Astrocyte (in vitro differentiated cells and primary cell): ENCODE results near the gene NUMB. TPM values are rescaled to one million over a fixed set of nuclear protein-coding genes. Genes with fewer than 3 reads are reported as not detected.

ENCODE experiments used
- DNase-seq: peaks from one replicate; pipeline ENCODE4 v3.0.0-alpha.2; 2010; ENCODE audit warnings: low read depth
- FAIRE-seq: peaks from 2 replicates; lab custom pipeline; 2011; peaks lifted over from hg19 to GRCh38; lab: Jason Lieb, UNC
- H2AFZ ChIP-seq: 2 replicates; pipeline ENCODE4 v1.6.0; 2012; ENCODE audit warnings: low read depth, low read length, inconsistent platforms
- H3K27ac ChIP-seq: 2 replicates; pipeline ENCODE4 v1.5.1; 2011; ENCODE audit warnings: low read depth, low read length, inconsistent platforms
- H3K27me3 ChIP-seq: 2 replicates; pipeline ENCODE4 v1.6.0; 2011; ENCODE audit warnings: low read length, inconsistent platforms; ENCODE audit not compliant: insufficient read depth
- H3K36me3 ChIP-seq: 2 replicates; pipeline ENCODE4 v1.5.1; 2011; ENCODE audit warnings: low read length, inconsistent platforms; ENCODE audit not compliant: insufficient read depth
- H3K4me1 ChIP-seq: 2 replicates; pipeline ENCODE4 v1.5.1; 2011; ENCODE audit warnings: low read length, inconsistent platforms; ENCODE audit not compliant: insufficient read depth
- H3K4me2 ChIP-seq: 2 replicates; pipeline ENCODE4 v1.6.0; 2012; ENCODE audit warnings: low read length, inconsistent platforms
- H3K4me3 ChIP-seq: 2 replicates; pipeline ENCODE4 v1.5.1; 2011; ENCODE audit warnings: low read depth, mild to moderate bottlenecking, low read length, inconsistent platforms; ENCODE audit not compliant: insufficient read depth
- H3K79me2 ChIP-seq: 2 replicates; pipeline ENCODE4 v1.6.0; 2012; ENCODE audit warnings: mild to moderate bottlenecking, low read length, inconsistent platforms; ENCODE audit not compliant: insufficient read depth
- H3K9ac ChIP-seq: 2 replicates; pipeline ENCODE4 v1.6.0; 2012; ENCODE audit warnings: mild to moderate bottlenecking, low read length, inconsistent platforms
- H3K9me3 ChIP-seq: 2 replicates; pipeline ENCODE4 v1.5.1; 2012; ENCODE audit warnings: low read depth, mild to moderate bottlenecking, low read length, inconsistent platforms; ENCODE audit not compliant: insufficient read depth
- H4K20me1 ChIP-seq: 2 replicates; pipeline ENCODE4 v1.6.0; 2012; ENCODE audit warnings: low read length, inconsistent platforms; ENCODE audit not compliant: insufficient read depth
- H3K27ac Mint-ChIP-seq: one replicate; pipeline ENCODE4 v1.8.0; 2021; ENCODE audit warnings: mild to moderate bottlenecking, mixed read lengths; ENCODE audit not compliant: unreplicated experiment
- H3K27me3 Mint-ChIP-seq: one replicate; pipeline ENCODE4 v1.8.0; 2021; ENCODE audit warnings: low read depth, mixed read lengths; ENCODE audit not compliant: unreplicated experiment
- H3K36me3 Mint-ChIP-seq: one replicate; pipeline ENCODE4 v1.8.0; 2021; ENCODE audit warnings: low read depth, mixed read lengths; ENCODE audit not compliant: unreplicated experiment
- H3K4me1 Mint-ChIP-seq: one replicate; pipeline ENCODE4 v1.8.0; 2021; ENCODE audit warnings: low read depth, mixed read lengths; ENCODE audit not compliant: unreplicated experiment
- H3K4me3 Mint-ChIP-seq: one replicate; pipeline ENCODE4 v1.8.0; 2021; ENCODE audit warnings: mild to moderate bottlenecking, moderate library complexity, mixed read lengths; ENCODE audit not compliant: unreplicated experiment
- H3K9me3 Mint-ChIP-seq: one replicate; pipeline ENCODE4 v1.8.0; 2021; ENCODE audit warnings: mild to moderate bottlenecking, mixed read lengths; ENCODE audit not compliant: unreplicated experiment
- CTCF ChIP-seq: IDR thresholded peaks from 2 replicates; pipeline ENCODE4 v1.5.1; 2011; ENCODE audit warnings: low read depth, mild to moderate bottlenecking, inconsistent platforms, low read length, moderate library complexity; ENCODE audit not compliant: insufficient read depth
- EZH2 ChIP-seq: IDR thresholded peaks from 2 replicates; pipeline ENCODE4 v1.6.1; 2012; ENCODE audit warnings: mild to moderate bottlenecking, low read length, inconsistent platforms; ENCODE audit not compliant: insufficient read depth
- total RNA-seq: library from RNA; stranded (reverse); gene quantifications from 2 replicates; pipeline ENCODE4 v1.2.1, GENCODE V29; 2021

NUMB gene
- total RNA-seq, 1 donor from 2014 or later: 93.9 TPM

GRCh38 chr14:73492670-73493069 lies 34.3 kb upstream of the NUMB start:
- Mint-ChIP-seq H3K9me3 (no peaks in the 10 kb centered on the region), H3K27ac (no peak overlapping the region), H3K27me3 (no peaks in the 10 kb centered on the region), H3K36me3 (peaks cover 8% of the 10 kb centered on the region), H3K4me3 (peak overlapping the region; percentile 84), H3K4me1 (peaks cover 3% of the 10 kb centered on the region)
- DNase-seq (no peak), FAIRE-seq (no peak)
- Histone ChIP-seq H3K9ac (no peak overlapping the region), H3K79me2 (peaks cover 32% of the 10 kb centered on the region), H2AFZ (no peak overlapping the region), H3K4me2 (peak overlapping the region; percentile 99), H3K36me3 (peaks cover 4% of the 10 kb centered on the region), H3K9me3 (no peaks in the 10 kb centered on the region), H3K4me1 (peaks cover 15% of the 10 kb centered on the region), H3K27ac (no peak overlapping the region), H4K20me1 (peaks cover 46% of the 10 kb centered on the region), H3K27me3 (no peaks in the 10 kb centered on the region), H3K4me3 (peak overlapping the region; percentile 84)
- no peak for TF ChIP-seq EZH2

DNA sequence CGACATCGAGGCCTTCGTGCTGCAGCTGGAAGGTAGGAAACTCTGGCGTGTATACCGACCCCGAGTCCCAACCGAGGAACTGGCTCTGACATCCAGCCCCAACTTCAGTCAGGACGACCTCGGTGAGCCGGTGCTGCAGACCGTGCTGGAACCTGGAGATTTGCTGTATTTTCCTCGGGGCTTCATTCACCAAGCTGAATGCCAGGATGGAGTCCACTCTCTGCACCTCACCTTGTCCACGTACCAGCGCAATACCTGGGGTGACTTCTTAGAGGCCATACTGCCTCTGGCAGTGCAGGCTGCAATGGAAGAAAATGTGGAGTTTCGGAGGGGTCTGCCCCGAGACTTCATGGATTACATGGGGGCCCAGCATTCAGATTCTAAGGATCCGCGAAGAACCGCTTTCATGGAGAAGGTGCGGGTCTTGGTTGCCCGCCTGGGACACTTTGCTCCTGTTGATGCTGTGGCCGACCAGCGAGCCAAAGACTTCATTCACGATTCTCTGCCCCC lies 33.8 kb upstream of the NUMB start:
- Histone ChIP-seq H3K79me2 (peaks cover 32% of the 10 kb centered on the region), H3K9ac (peak overlapping the region; percentile 89), H3K4me1 (peaks cover 15% of the 10 kb centered on the region), H4K20me1 (peaks cover 46% of the 10 kb centered on the region), H3K27ac (no peak overlapping the region), H3K36me3 (peaks cover 4% of the 10 kb centered on the region), H2AFZ (peak overlapping the region; percentile 100), H3K27me3 (no peaks in the 10 kb centered on the region), H3K9me3 (no peaks in the 10 kb centered on the region), H3K4me3 (peak overlapping the region; percentile 84), H3K4me2 (peak overlapping the region; percentile 99)
- Mint-ChIP-seq H3K36me3 (peaks cover 8% of the 10 kb centered on the region), H3K4me1 (peaks cover 3% of the 10 kb centered on the region), H3K4me3 (peak overlapping the region; percentile 84), H3K27ac (no peak overlapping the region), H3K27me3 (no peaks in the 10 kb centered on the region), H3K9me3 (no peaks in the 10 kb centered on the region)
- TF ChIP-seq CTCF: no peak
- FAIRE-seq (no peak), DNase-seq (no peak)

DNA sequence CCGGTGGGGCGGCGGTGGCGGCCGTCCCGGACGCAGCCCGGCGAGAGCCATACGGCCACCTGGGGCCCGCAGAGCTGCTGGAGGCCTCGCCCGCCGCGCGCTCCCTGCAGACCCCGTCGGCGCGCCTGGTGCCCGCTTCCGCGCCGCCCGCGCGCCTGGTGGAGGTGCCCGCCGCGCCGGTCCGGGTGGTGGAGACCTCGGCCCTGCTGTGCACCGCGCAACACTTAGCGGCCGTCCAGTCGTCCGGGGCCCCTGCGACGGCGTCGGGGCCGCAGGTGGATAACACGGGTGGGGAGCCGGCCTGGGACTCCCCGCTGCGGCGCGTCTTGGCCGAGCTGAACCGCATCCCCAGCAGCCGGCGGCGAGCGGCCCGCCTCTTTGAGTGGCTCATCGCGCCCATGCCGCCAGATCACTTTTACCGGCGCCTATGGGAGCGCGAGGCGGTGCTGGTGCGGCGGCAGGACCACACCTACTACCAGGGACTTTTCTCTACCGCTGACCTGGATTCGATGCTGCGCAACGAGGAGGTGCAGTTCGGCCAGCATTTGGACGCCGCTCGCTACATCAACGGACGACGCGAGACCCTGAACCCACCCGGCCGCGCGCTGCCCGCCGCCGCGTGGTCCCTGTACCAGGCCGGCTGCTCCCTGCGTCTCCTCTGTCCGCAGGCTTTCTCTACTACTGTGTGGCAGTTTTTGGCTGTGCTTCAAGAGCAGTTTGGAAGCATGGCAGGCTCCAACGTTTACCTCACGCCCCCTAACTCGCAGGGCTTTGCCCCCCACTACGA lies 33.1 kb upstream of the NUMB start:
- H3K9ac ChIP-seq: peak overlapping the region; percentile 89
- H3K27me3 ChIP-seq: no peaks in the 10 kb centered on the region
- H3K27ac Mint-ChIP-seq: no peak overlapping the region
- H3K4me1 Mint-ChIP-seq: peaks cover 3% of the 10 kb centered on the region
- peaks cover 8% of the 10 kb centered on the region for H3K36me3 Mint-ChIP-seq
- peak overlapping the region; percentile 99 for H3K4me2 ChIP-seq
- H2AFZ ChIP-seq: peak overlapping the region; percentile 100
- peak overlapping the region; percentile 84 for H3K4me3 ChIP-seq
- H3K27ac ChIP-seq: peak overlapping the region; percentile 66
- H3K36me3 ChIP-seq: peaks cover 4% of the 10 kb centered on the region
- H3K9me3 ChIP-seq: no peaks in the 10 kb centered on the region
- H3K4me3 Mint-ChIP-seq: peak overlapping the region; percentile 84
- H3K4me1 ChIP-seq: peaks cover 15% of the 10 kb centered on the region
- H3K79me2 ChIP-seq: peaks cover 32% of the 10 kb centered on the region
- H3K27me3 Mint-ChIP-seq: no peaks in the 10 kb centered on the region
- H3K9me3 Mint-ChIP-seq: no peaks in the 10 kb centered on the region
- peaks cover 46% of the 10 kb centered on the region for H4K20me1 ChIP-seq
- DNase-seq: peak; percentile 65
- no peak for FAIRE-seq
- TF ChIP-seq CTCF (no peak), EZH2 (no peak)
